ENCODE measurements around the gene UBE4A.

DNA sequence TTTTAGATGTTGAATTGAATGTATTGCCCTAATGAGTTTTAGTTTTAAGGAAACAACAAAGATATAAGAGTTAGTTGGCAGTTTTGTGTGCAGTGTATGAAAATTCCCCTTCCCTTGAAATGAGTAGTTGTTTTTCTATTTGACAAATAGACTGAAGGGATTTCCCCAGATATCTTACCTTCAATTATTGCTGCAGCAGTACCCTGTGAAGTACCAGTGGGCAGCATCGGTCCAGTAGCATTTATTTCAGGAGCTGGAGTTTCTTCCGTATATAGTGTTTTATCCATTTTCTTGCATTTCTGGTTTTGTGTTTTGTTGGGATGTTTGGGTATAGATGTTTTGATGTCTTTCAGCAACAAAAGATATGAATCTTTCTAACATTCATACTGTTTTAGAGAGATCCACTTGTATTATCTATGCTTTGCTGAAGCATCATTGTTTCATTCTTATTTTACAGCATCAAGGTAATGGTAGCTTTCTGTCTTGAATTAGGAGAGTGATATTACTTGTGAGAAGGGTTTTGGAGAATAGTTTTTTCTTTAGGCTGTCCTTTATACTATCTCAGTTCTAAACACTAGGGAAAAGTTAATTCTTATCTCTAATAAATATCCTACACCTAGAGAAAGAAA, 84.3 kb downstream of the UBE4A start:
- TF ChIP-seq, protein P1, sequence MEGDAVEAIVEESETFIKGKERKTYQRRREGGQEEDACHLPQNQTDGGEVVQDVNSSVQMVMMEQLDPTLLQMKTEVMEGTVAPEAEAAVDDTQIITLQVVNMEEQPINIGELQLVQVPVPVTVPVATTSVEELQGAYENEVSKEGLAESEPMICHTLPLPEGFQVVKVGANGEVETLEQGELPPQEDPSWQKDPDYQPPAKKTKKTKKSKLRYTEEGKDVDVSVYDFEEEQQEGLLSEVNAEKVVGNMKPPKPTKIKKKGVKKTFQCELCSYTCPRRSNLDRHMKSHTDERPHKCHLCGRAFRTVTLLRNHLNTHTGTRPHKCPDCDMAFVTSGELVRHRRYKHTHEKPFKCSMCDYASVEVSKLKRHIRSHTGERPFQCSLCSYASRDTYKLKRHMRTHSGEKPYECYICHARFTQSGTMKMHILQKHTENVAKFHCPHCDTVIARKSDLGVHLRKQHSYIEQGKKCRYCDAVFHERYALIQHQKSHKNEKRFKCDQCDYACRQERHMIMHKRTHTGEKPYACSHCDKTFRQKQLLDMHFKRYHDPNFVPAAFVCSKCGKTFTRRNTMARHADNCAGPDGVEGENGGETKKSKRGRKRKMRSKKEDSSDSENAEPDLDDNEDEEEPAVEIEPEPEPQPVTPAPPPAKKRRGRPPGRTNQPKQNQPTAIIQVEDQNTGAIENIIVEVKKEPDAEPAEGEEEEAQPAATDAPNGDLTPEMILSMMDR (IDR thresholded peaks at IDR 0.05 in 2 of 3, conservative IDR thresholded peaks at IDR 0.05 in 1 of 3; ENCODE audit: insufficient read depth in 2 of 3, low read depth in 1 of 3, low read length in 3 of 3), result no peak
- TF ChIP-seq CBFA2T2 (conservative IDR thresholded peaks at IDR 0.05), result no peak

All from K562 (cell line).